Heart left ventricle (tissue), 16 donors: ENCODE results near the gene GRK5. TPM values are rescaled to one million over a fixed set of nuclear protein-coding genes. Genes with fewer than 3 reads are reported as not detected.
A peak's percentile ranks its signal among the peaks of the same experiment; 100 is the strongest.

ENCODE experiments used
- ATAC-seq, 4 donors: fragments of 200-7000 bp; cut with Tn5 transposase; one replicate each; pipeline ENCODE4 v1.9.1; 2020 to 2022; ENCODE audit warnings: moderate library complexity in 4 of 4, mild to moderate bottlenecking in 3 of 4, moderate number of reproducible peaks in 1 of 4
- DNase-seq, 5 donors: peaks; one replicate each; pipeline ENCODE4 v3.0.0-alpha.2; 2020
- H3K27ac ChIP-seq, 12 donors: fragments of 200-600 bp; sonication (generic) in 4 of 12; one replicate each; pipeline versions ENCODE4 v1.5.0 to v1.8.0; 2016 to 2022; ENCODE audit warnings: mild to moderate bottlenecking in 2 of 12
- H3K27me3 ChIP-seq, 9 donors: fragments of 200-600 bp; sonication (generic) in 2 of 9; one replicate each; pipeline versions ENCODE4 v1.5.1 to v1.8.0; 2016 to 2022; ENCODE audit warnings: mild to moderate bottlenecking in 3 of 9
- H3K36me3 ChIP-seq, 9 donors: fragments of 200-600 bp; sonication (generic) in 2 of 9; one replicate each; pipeline versions ENCODE4 v1.5.0 to v1.8.0; 2018 to 2022; ENCODE audit warnings: mild to moderate bottlenecking in 2 of 9
- H3K4me1 ChIP-seq, 12 donors: fragments of 200-600 bp; sonication (generic) in 4 of 12; one replicate each; pipeline versions ENCODE4 v1.5.0 to v1.8.0; 2016 to 2022; ENCODE audit warnings: mild to moderate bottlenecking in 3 of 12
- H3K4me3 ChIP-seq, 12 donors: fragments of 200-600 bp; sonication (generic) in 4 of 12; one replicate each; pipeline versions ENCODE4 v1.5.0 to v1.8.0; 2017 to 2022; ENCODE audit warnings: mild to moderate bottlenecking in 9 of 12, moderate library complexity in 4 of 12
- H3K9me3 ChIP-seq, 12 donors: fragments of 200-600 bp; sonication (generic) in 4 of 12; one replicate each; pipeline versions ENCODE4 v1.5.0 to v1.8.0; 2016 to 2022; ENCODE audit warnings: mild to moderate bottlenecking in 1 of 12
- CTCF ChIP-seq, 12 donors: fragments of 200-600 bp; sonication (generic) in 4 of 12; IDR thresholded peaks; one replicate each; pipeline versions ENCODE4 v1.5.0 to v1.8.0; 2018 to 2022; ENCODE audit warnings: antibody characterized with exemption in 12 of 12, mild to moderate bottlenecking in 5 of 12
- POLR2A ChIP-seq, 2 donors: fragments of 450-650 bp; IDR thresholded peaks; one replicate each; pipeline ENCODE4 v1.6.1; 2017; ENCODE audit warnings: antibody characterized with exemption in 2 of 2, mild to moderate bottlenecking in 2 of 2, moderate library complexity in 2 of 2
- WGBS, 4 donors: extraction: QIAGEN DNeasy Blood & Tissue Kit in 2 of 4; methylation state at CpG; one replicate each; pipeline versions ENCODE4 v1.1.5 to v1.1.7; 2013 to 2018; 5-methylcytosine and 5-hydroxymethylcytosine counted together
- intact Hi-C, 10 donors: fragments of 100-400 bp; cut with DNase I; formaldehyde crosslinking; loops; one replicate each; pipeline versions ENCODE4 v1.11.1 to v1.14.2; 2022
- polyA plus RNA-seq, 2 donors: library from polyadenylated mRNA; stranded (reverse); fragments of 200-250 nt; gene quantifications; one replicate each; pipeline ENCODE4 v1.2.3, GENCODE V29; 2013
- total RNA-seq, 9 donors: library from RNA; depleted of rRNA in 2 of 9; stranded (reverse); fragments of >200 nt in 2 of 9; fragmentation: NEBNext Ultra II Directional in 3 of 9; extraction: Animal tissue kit (Norgen Biotek cat#: 25700) in 3 of 9; gene quantifications; one replicate each; pipeline versions ENCODE4 v1.1.0 to v1.2.4, GENCODE V29; 2016 to 2023
- donor health status: ischemic (EF 13 %, LVEDD 7.1; RV severe dilation, severe dysfunction).
- donor health status: healthy with polysubstance abuse.
- donor health status: DM: no; HTN: yes; CAD: no.
- donor health status: DM: no; HTN: no; CAD: no.
- donor health status: ischemic (EF 25% LVEDD 6.9; RV normal size, moderate dysfunction).
- donor health status: ischemic (EF 25% LVEDD 5.7; RV mildly dilated, moderate dysfunction).
- donor health status: healthy.
- donor health status: DM: yes; HTN: yes; CAD: no.
- donor health status: ischemic (EF 35%, LVEDD 5.7; RV mildly dilated, moderate dysfunction).
- donor health status: nonischemic (EF 11% LVEDD 7.7; RV severe dilation, severe dysfunction).
- donor health status: DM: yes; HTN: yes; CAD: no.
- donor health status: PGD.
- donor health status: ischemic (EF 29% LVEDD 5.4; RV normal size, mild dysfunction).
- donor health status: nonischemic (EF 23%, LVEDD 6.1; RV moderate dilation, normal function).

GRK5 gene
- total and polyA plus RNA-seq, 11 donors, result 13.1 to 58.0 (median 30.2) TPM

- TF ChIP-seq CTCF (IDR thresholded peaks at IDR 0.05), result no peak
- TF ChIP-seq POLR2A (IDR thresholded peaks at IDR 0.05), result no peak
- DNase-seq, result peak in 2 of 5 donors; percentile 30 to 54
- H3K27me3 ChIP-seq, result no peaks in the 10 kb centered on the region
- intact Hi-C loops, result loop anchor here in 2 of 10 donors (5.0 kb wide), 4 partner anchors 37 to 82 kb away; partner anchors contain the start of gene GRK5 (in 1 of the 2)
- H3K4me3 ChIP-seq, result no peak overlapping the region
- ATAC-seq, result peak in 1 of 4 donors; percentile 38
- WGBS, 4 donors, result 60 to 73% (median 64%) methylated on average over 5 to 8 of the region's 8 CpGs
- peak overlapping the region; percentile 35 to 82 (median 58) for H3K27ac ChIP-seq
- no peaks in the 10 kb centered on the region for H3K9me3 ChIP-seq
- H3K36me3 ChIP-seq, result peaks cover 0 to 3% (median 0%) of the 10 kb centered on the region in 9 donors
- H3K4me1 ChIP-seq, result peaks cover 29 to 90% (median 67%) of the 10 kb centered on the region in 12 donors
Observed at GRCh38 chr10:119289227-119289920, 82.0 kb downstream of the GRK5 start.

DNA sequence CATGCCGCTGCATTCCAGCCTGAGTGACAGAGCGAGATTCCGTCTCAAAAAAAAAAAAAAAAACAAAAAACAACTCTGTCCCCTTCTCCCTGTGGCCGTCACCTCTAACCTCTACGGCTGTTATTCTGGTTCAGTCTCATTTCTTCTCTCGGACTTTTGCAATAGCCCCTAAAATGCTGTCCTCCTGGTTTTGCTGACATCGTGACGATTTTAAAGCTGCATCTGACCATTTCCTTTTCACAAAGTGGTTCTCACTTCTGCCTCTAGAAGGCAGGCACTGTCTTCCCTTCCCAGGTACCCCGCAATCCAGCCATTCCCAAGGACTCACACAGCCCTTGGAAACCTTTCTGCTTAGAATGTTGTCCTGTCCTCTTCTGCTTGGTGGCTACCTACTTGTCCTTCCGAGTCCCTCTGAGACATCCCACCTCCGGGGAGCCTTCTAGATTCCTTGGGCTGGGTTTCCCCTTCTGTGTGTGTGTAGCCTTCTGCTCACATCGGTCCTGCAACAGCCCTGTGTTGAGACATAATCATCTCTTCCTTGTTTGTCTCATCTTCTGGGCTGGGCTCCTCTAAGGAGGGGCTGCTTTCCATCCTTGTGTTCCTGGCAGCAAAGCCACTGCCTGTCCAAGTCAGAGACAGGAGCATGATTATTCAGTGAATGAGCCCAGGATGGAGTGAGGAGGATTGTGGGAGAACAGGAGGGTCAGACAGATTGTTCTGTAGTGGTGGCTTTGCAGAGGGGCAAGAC lies 83.1 kb downstream of the GRK5 start:
- ATAC-seq (peak in 1 of 4 donors; percentile 14), DNase-seq (peak in 3 of 5 donors; percentile 20 to 51 (median 50))
- peak overlapping the region in 11 of 12 donors; percentile 17 to 82 (median 54) for H3K27ac ChIP-seq
- TF ChIP-seq CTCF (IDR thresholded peaks at IDR 0.05) (peak in 4 of 12 donors; percentile 8 to 37 (median 15)), POLR2A (IDR thresholded peaks at IDR 0.05) (no peak)
- no peak overlapping the region for H3K4me3 ChIP-seq
- peaks cover 23 to 87% (median 59%) of the 10 kb centered on the region in 12 donors for H3K4me1 ChIP-seq
- intact Hi-C loops, result no loop called here
- H3K36me3 ChIP-seq, result peaks cover 0 to 3% (median 0%) of the 10 kb centered on the region in 9 donors
- H3K9me3 ChIP-seq, result no peaks in the 10 kb centered on the region
- H3K27me3 ChIP-seq, result no peaks in the 10 kb centered on the region
- WGBS, 4 donors, result 54 to 64% (median 56%) methylated on average over 12 of the region's 12 CpGs

- Histone ChIP-seq H3K27ac (peak overlapping the region in 10 of 12 donors; percentile 17 to 82 (median 45)), H3K27me3 (no peaks in the 10 kb centered on the region), H3K4me1 (peaks cover 22 to 84% (median 54%) of the 10 kb centered on the region in 12 donors), H3K4me3 (no peak overlapping the region), H3K9me3 (no peaks in the 10 kb centered on the region), H3K36me3 (peaks cover 0 to 3% (median 0%) of the 10 kb centered on the region in 9 donors)
- WGBS, 4 donors, result 57 to 71% (median 64%) methylated on average over 6 of the region's 6 CpGs
- TF ChIP-seq POLR2A (IDR thresholded peaks at IDR 0.05), result no peak
- no peak for TF ChIP-seq CTCF (IDR thresholded peaks at IDR 0.05)
- intact Hi-C loops, result no loop called here
- DNase-seq (peak in 1 of 5 donors; percentile 25), ATAC-seq (no peak)
Observed at GRCh38 chr10:119291223-119291900, 84.0 kb downstream of the GRK5 start.
